ENCODE data around the gene YAP1. TPM values are rescaled to one million over a fixed set of nuclear protein-coding genes. Genes with fewer than 3 reads are reported as not detected.

The YAP1 gene
- total and polyA plus RNA-seq, 2 of the 4 experiments (the other 2 are of a cell fraction), result 121 to 251 TPM

- H2AK9ac ChIP-seq (replicated peaks; ENCODE audit: low read depth, low read length, poor library complexity), result no peak overlapping the region
- H3K56ac ChIP-seq (ENCODE audit: extremely low read depth, insufficient read depth, low read length), result no peak overlapping the region
- H2BK5ac ChIP-seq (ENCODE audit: low read depth, low read length, poor library complexity, severe bottlenecking), result no peak overlapping the region
- H3K27ac ChIP-seq (ENCODE audit: insufficient read depth, low read length), result no peak overlapping the region
- no peak overlapping the region for H3K23ac ChIP-seq (ENCODE audit: low read depth, low read length)
- no peak for TF ChIP-seq FOS (IDR thresholded peaks at IDR 0.05; ENCODE audit: low read depth, low read length)
- TF ChIP-seq SMC3 (IDR thresholded peaks at IDR 0.05; ENCODE audit: low read depth, low read length), result no peak
- no peak for TF ChIP-seq MAFK (IDR thresholded peaks at IDR 0.05; ENCODE audit: low read depth, low read length)
- no peak for TF ChIP-seq CEBPB (IDR thresholded peaks at IDR 0.05; ENCODE audit: low read depth, low read length)
- no peak for TF ChIP-seq RCOR1 (IDR thresholded peaks at IDR 0.05; ENCODE audit: insufficient replicate concordance, low read length)
- TF ChIP-seq RAD21 (IDR thresholded peaks at IDR 0.05; ENCODE audit: low read length), result no peak
- no peak for TF ChIP-seq MAZ (IDR thresholded peaks at IDR 0.05; ENCODE audit: borderline replicate concordance, low read depth, low read length)
- H3K4me2 ChIP-seq (ENCODE audit: low read depth, low read length), result no peak overlapping the region
- H3K36me3 ChIP-seq (ENCODE audit: control insufficient read depth, insufficient read depth, low read length), result no peaks in the 10 kb centered on the region
- no peak overlapping the region for H3K4me3 ChIP-seq (ENCODE audit: insufficient read depth, low read depth, low read length)
- in situ Hi-C loops (cut with MboI; ENCODE audit: low sequenced_read_pairs), result no loop called here
- dilution Hi-C loops (cut with HindIII; ENCODE audit: low sequenced_read_pairs, unreplicated experiment), result no loop called here
- no peaks in the 10 kb centered on the region for H3K9me1 ChIP-seq (ENCODE audit: insufficient read depth, low read length)
- no peak overlapping the region for H3K14ac ChIP-seq (replicated peaks; ENCODE audit: low read depth, low read length)
- no peak overlapping the region for H2BK20ac ChIP-seq (ENCODE audit: low read depth, low read length)
- no peak overlapping the region for H3K18ac ChIP-seq (ENCODE audit: low read depth, low read length)
- ATAC-seq (ENCODE audit: low read depth) (no peak), DNase-seq (no peak)
- WGBS, 2 experiments (ENCODE audit: extremely low coverage in 2 of 2, insufficient read length in 1 of 2), result 100% methylated on average over 1 of the region's 2 CpGs; no CpG with 5 or more reads in 1 of the 2 experiments
- H3K9ac ChIP-seq (ENCODE audit: low read depth, low read length), result no peak overlapping the region
- intact Hi-C loops (cut with micrococcal nuclease), result no loop called here
- no peak overlapping the region for H3K4ac ChIP-seq (ENCODE audit: low read depth, low read length)
- no peak overlapping the region for H2AK5ac ChIP-seq (ENCODE audit: low read depth, low read length)
- no peaks in the 10 kb centered on the region for H4K20me1 ChIP-seq (ENCODE audit: insufficient read depth, low read length)
- H2BK15ac ChIP-seq (ENCODE audit: low read depth, low read length), result no peak overlapping the region
- H4K91ac ChIP-seq (ENCODE audit: insufficient read depth, low read depth, low read length), result no peak overlapping the region
- no peak overlapping the region for H2AFZ ChIP-seq (replicated peaks; ENCODE audit: low read length, poor library complexity)
- no TSS peak for BruUV-seq (replicated peaks)
- no peaks in the 10 kb centered on the region for H3K4me1 ChIP-seq (ENCODE audit: control insufficient read depth, insufficient read depth, low read length)
- no peak overlapping the region for H2BK120ac ChIP-seq (ENCODE audit: low read depth, low read length)
- H4K5ac ChIP-seq (ENCODE audit: low read depth, low read length), result no peak overlapping the region
- no peaks in the 10 kb centered on the region for H3K9me3 ChIP-seq (ENCODE audit: control insufficient read depth, insufficient read depth, low read length)
- no peak overlapping the region for H4K8ac ChIP-seq (ENCODE audit: low read depth in 2 of 2, low read length in 2 of 2)
- ChIA-PET POLR2A (ENCODE audit: unreplicated experiment) (no interaction called here), CTCF (no interaction called here)
- H3K27me3 ChIP-seq (ENCODE audit: control insufficient read depth, insufficient read depth, low read length), result no peaks in the 10 kb centered on the region
- H3K79me1 ChIP-seq (ENCODE audit: low read depth in 1 of 2, low read length in 2 of 2), result no peaks in the 10 kb centered on the region
These were observed 48.1 kb upstream of the YAP1 start for GRCh38 chr11:102062106-102062505.
